Activated CD8-positive, alpha-beta memory T cell treated with anti-CD3 and anti-CD28 coated beads for 1 hour (primary cell): ENCODE data around the gene PTPRN2.
"Not testable (repeated sequence)": the region's sequence is repeated elsewhere in the genome, so short reads cannot be mapped to it uniquely, and the experiment has no call there.

Experiments used
- DNase-seq, 2 donors: peaks; one replicate each; pipeline ENCODE4 v3.0.0-alpha.2; 2020; ENCODE audit warnings: low read depth in 1 of 2; ENCODE audit errors: extremely low read depth in 1 of 2

The PTPRN2 gene

GRCh38 chr7:158166386-158167340 lies 421.0 kb downstream of the PTPRN2 start:
- no peak for DNase-seq

GRCh38 chr7:158165711-158166110 lies 421.9 kb downstream of the PTPRN2 start:
- no peak for DNase-seq

GRCh38 chr7:158164101-158165095 lies 423.2 kb downstream of the PTPRN2 start:
- DNase-seq, result no peak

- DNase-seq, result no peak
These were observed 426.4 kb downstream of the PTPRN2 start for GRCh38 chr7:158161194-158161593.

- DNase-seq, result no peak
These were observed 427.4 kb downstream of the PTPRN2 start for GRCh38 chr7:158160199-158160598.

GRCh38 chr7:158157460-158157859 lies 430.2 kb downstream of the PTPRN2 start:
- no peak for DNase-seq

- not testable (repeated sequence) for DNase-seq
These were observed 436.4 kb downstream of the PTPRN2 start for GRCh38 chr7:158151273-158151672.

- no peak for DNase-seq
These were observed 437.4 kb downstream of the PTPRN2 start for GRCh38 chr7:158150234-158150633.

GRCh38 chr7:158147431-158147830 lies 440.2 kb downstream of the PTPRN2 start:
- DNase-seq, result not testable (repeated sequence)

- no peak for DNase-seq
These were observed 442.3 kb downstream of the PTPRN2 start for GRCh38 chr7:158145370-158145769.

GRCh38 chr7:158143196-158144120 lies 444.2 kb downstream of the PTPRN2 start:
- DNase-seq, result no peak

GRCh38 chr7:158142657-158143056 lies 445.0 kb downstream of the PTPRN2 start:
- DNase-seq, result no peak

GRCh38 chr7:158141806-158142518 lies 445.7 kb downstream of the PTPRN2 start:
- DNase-seq, result no peak

- no peak for DNase-seq
These were observed 446.4 kb downstream of the PTPRN2 start for GRCh38 chr7:158141221-158141582.

GRCh38 chr7:158140538-158141220 lies 446.9 kb downstream of the PTPRN2 start:
- DNase-seq, result no peak

- DNase-seq, result no peak
These were observed 448.1 kb downstream of the PTPRN2 start for GRCh38 chr7:158139499-158139898.

- DNase-seq, result no peak
These were observed 449.4 kb downstream of the PTPRN2 start for GRCh38 chr7:158138329-158138597.

- DNase-seq, result no peak
These were observed 449.9 kb downstream of the PTPRN2 start for GRCh38 chr7:158137516-158138328.

- DNase-seq, result no peak
These were observed 451.7 kb downstream of the PTPRN2 start for GRCh38 chr7:158135931-158136330.
